GM18526 (cell line): ENCODE measurements around the gene KRTAP17-1.
"Not testable (repeated sequence)": the region's sequence is repeated elsewhere in the genome, so short reads cannot be mapped to it uniquely, and the experiment has no call there.

Source experiments
- POLR2A ChIP-seq: IDR thresholded peaks from 3 replicates; pipeline ENCODE4 v1.6.1; 2011; ENCODE audit not compliant: insufficient read length; ENCODE audit errors: extremely low read depth

KRTAP17-1 gene

GRCh38 chr17:41301204-41301790 is 14.2 kb downstream of the KRTAP17-1 start:
- TF ChIP-seq POLR2A = no peak

GRCh38 chr17:41298458-41299135 is 16.9 kb downstream of the KRTAP17-1 start:
- no peak for TF ChIP-seq POLR2A

- no peak for TF ChIP-seq POLR2A
Observed at GRCh38 chr17:41296846-41297245, 18.7 kb downstream of the KRTAP17-1 start.

GRCh38 chr17:41294016-41294415 is 21.5 kb downstream of the KRTAP17-1 start:
- TF ChIP-seq POLR2A = no peak

GRCh38 chr17:41287050-41287449 is 28.5 kb downstream of the KRTAP17-1 start:
- TF ChIP-seq POLR2A = no peak

- no peak for TF ChIP-seq POLR2A
Observed at GRCh38 chr17:41284546-41284945, 31.0 kb downstream of the KRTAP17-1 start.

- no peak for TF ChIP-seq POLR2A
Observed at GRCh38 chr17:41284043-41284442, 31.5 kb downstream of the KRTAP17-1 start.

GRCh38 chr17:41278176-41278955 is 37.1 kb downstream of the KRTAP17-1 start:
- TF ChIP-seq POLR2A = no peak

- TF ChIP-seq POLR2A = not testable (repeated sequence)
Observed at GRCh38 chr17:41275648-41276190, 39.8 kb downstream of the KRTAP17-1 start, which contains the start of gene KRTAP9-7. TSS of gene KRTAP9-7 (plus strand) at chr17:41275698. CDS start at chr17:41275698, 0 bp downstream.

GRCh38 chr17:41271858-41272257 is 43.7 kb downstream of the KRTAP17-1 start:
- no peak for TF ChIP-seq POLR2A

GRCh38 chr17:41267711-41268110 is 47.8 kb downstream of the KRTAP17-1 start:
- TF ChIP-seq POLR2A = no peak

- no peak for TF ChIP-seq POLR2A
Observed at GRCh38 chr17:41265078-41265477, 50.4 kb downstream of the KRTAP17-1 start, which contains the start of gene KRTAP9-6. TSS of gene KRTAP9-6 (plus strand) at chr17:41265378. CDS start at chr17:41265378, 0 bp downstream.
